ENCODE data around the gene RBM14.

DNA sequence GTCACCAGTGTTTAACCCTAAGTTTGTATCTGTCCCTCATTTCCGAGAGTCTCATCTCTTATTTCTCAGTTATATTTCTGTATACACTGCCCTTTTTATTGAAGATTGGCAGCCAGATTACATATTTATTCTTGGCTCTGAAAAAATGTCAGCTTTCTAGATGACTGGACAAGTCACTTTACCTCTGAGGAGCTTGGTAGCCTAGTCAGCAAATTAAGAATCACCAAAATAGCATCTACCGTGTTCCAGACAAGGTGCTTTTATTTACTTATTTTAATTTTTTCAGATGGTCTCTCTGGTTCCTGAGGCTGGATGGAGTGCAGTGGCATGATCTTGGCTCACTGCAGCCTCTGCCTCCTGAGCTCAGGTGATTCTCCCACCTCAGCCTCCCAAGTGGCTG is 16.5 kb downstream of the RBM14 start:
- TF ChIP-seq, protein P1, sequence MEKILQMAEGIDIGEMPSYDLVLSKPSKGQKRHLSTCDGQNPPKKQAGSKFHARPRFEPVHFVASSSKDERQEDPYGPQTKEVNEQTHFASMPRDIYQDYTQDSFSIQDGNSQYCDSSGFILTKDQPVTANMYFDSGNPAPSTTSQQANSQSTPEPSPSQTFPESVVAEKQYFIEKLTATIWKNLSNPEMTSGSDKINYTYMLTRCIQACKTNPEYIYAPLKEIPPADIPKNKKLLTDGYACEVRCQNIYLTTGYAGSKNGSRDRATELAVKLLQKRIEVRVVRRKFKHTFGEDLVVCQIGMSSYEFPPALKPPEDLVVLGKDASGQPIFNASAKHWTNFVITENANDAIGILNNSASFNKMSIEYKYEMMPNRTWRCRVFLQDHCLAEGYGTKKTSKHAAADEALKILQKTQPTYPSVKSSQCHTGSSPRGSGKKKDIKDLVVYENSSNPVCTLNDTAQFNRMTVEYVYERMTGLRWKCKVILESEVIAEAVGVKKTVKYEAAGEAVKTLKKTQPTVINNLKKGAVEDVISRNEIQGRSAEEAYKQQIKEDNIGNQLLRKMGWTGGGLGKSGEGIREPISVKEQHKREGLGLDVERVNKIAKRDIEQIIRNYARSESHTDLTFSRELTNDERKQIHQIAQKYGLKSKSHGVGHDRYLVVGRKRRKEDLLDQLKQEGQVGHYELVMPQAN (IDR thresholded peaks at IDR 0.05; ENCODE audit: borderline replicate concordance), result no peak
- TF ChIP-seq ESRRA (IDR thresholded peaks at IDR 0.05; ENCODE audit: borderline replicate concordance, low read depth) (no peak), ADNP (tag; IDR thresholded peaks at IDR 0.05) (no peak), SIRT6 (IDR thresholded peaks at IDR 0.05; ENCODE audit: low read depth, low read length) (no peak), RUNX1 (IDR thresholded peaks at IDR 0.05; ENCODE audit: low read depth) (no peak), CBFB (CRISPR knock-in tag; IDR thresholded peaks at IDR 0.05) (no peak), KDM1A (IDR thresholded peaks at IDR 0.05) (no peak)
- TF ChIP-seq, protein P2, sequence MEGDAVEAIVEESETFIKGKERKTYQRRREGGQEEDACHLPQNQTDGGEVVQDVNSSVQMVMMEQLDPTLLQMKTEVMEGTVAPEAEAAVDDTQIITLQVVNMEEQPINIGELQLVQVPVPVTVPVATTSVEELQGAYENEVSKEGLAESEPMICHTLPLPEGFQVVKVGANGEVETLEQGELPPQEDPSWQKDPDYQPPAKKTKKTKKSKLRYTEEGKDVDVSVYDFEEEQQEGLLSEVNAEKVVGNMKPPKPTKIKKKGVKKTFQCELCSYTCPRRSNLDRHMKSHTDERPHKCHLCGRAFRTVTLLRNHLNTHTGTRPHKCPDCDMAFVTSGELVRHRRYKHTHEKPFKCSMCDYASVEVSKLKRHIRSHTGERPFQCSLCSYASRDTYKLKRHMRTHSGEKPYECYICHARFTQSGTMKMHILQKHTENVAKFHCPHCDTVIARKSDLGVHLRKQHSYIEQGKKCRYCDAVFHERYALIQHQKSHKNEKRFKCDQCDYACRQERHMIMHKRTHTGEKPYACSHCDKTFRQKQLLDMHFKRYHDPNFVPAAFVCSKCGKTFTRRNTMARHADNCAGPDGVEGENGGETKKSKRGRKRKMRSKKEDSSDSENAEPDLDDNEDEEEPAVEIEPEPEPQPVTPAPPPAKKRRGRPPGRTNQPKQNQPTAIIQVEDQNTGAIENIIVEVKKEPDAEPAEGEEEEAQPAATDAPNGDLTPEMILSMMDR (IDR thresholded peaks at IDR 0.05 in 2 of 3, conservative IDR thresholded peaks at IDR 0.05 in 1 of 3; ENCODE audit: insufficient read depth in 2 of 3, low read depth in 1 of 3, low read length in 3 of 3), result no peak

Measured in K562 (cell line).